Hepatic stellate cell (primary cell): ENCODE data around the gene SUPT5H.

ENCODE experiments used
- DNase-seq: peaks from one replicate; pipeline ENCODE4 v3.0.0; 2011; ENCODE audit warnings: low spot score

Gene SUPT5H

DNA sequence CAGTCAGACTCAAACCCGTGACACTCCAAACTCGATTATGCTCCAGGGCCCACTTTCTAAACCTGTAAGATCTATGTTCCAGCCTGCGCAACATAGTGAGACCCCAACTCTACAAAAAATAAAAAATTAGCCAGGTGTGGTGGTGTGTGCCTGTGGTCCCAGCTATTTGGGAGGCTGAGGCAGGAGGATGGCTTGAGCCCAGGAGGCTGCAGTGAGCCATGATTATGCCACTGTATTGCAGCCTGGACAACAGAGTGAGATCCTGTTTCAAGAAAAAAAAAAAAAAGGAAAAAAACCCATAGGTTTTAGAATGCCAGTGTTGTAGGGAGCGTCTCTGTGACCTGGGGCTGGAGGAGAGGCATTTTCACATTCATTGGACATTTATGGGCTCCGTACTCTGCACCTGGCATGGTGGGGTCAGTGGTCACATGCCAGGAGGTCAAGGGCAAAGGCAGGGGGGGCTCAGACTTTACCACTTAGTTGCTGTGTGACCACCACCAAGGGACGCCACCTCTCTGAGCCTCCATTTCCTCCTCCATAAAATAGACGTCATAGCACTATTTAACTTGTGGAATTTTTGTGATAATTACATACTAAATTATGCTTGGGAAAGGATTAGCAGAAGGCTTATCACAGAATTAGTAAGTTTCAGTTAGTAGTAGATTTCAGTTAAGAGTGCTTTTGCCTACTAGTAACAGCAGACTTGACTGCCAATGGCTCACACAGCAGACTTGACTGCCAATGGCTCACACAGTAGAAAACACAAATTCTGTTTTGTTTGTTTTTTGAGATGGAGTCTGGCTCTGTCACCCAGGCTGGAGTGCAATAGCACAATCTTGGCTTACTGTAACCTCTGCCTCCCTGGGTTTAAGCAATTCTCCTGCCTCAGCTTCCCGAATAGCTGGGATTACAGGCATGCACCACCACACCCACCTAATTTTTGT is 75.4 kb downstream of the SUPT5H start:
- DNase-seq = no peak

- DNase-seq = no peak
Measured at GRCh38 chr19:39524495-39524894, 79.1 kb downstream of the SUPT5H start.

- DNase-seq = no peak
Measured at GRCh38 chr19:39525205-39525604, 79.8 kb downstream of the SUPT5H start.
